Stimulated activated CD8-positive, alpha-beta memory T cell treated with anti-CD3 and anti-CD28 coated beads, Interleukin-12 subunit alpha, Interleukin-12 subunit beta, amount 100 ng/mL, for 24 hours (primary cell): Measurements from ENCODE around the gene SLC25A22.

Source experiments
- DNase-seq: peaks from one replicate; pipeline ENCODE4 v3.0.0-alpha.2; 2020; ENCODE audit errors: extremely low read depth

The SLC25A22 gene

DNA sequence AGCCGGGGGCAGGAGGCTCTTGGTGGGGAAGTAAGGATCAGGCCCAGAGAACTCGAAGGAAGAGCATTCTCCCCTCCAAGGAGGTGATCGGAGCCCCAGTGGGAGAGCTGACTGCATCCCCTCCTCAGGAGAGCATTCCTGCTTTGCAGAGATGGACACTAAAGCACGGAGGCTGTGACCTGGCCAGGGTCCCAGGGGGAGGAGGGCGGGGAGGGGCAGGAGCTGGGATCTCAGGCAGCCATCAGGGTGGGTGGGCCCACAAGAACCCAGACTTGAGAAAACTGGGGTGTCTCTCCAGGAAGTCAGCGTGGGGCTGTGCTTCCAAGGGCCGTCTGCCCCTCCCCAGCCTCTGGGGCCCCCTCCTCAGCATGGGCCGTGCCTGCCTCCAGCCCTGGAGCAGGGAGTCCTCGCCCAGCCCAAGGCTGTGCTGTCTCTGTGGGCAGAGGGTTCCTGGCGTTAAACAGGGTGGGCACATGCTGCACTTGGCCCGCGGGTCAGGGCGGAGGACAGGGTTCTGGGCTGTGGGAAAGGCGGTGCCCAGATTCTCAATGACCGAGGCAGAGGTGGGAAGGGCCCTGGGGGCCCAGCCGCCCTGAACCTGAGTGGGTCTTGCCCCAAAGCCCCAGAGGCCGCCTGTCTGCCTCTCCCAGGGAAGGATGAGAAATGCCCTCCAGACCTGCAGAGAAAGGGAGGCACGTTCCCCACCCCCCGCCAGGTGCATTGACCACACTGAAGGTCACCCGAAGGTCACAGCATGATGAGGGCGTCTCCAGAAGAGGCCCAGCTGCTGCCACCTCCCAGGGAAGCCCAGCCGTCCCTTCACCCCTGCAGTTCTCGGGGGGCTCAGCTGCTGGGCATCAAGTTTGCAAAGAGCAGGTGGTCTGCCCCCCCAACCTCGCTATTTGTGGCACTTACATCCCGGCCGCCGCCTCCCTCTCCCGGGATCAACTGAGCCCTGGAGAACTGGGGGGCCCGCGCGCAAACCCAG is 8.8 kb downstream of the SLC25A22 start:
- no peak for DNase-seq

DNA sequence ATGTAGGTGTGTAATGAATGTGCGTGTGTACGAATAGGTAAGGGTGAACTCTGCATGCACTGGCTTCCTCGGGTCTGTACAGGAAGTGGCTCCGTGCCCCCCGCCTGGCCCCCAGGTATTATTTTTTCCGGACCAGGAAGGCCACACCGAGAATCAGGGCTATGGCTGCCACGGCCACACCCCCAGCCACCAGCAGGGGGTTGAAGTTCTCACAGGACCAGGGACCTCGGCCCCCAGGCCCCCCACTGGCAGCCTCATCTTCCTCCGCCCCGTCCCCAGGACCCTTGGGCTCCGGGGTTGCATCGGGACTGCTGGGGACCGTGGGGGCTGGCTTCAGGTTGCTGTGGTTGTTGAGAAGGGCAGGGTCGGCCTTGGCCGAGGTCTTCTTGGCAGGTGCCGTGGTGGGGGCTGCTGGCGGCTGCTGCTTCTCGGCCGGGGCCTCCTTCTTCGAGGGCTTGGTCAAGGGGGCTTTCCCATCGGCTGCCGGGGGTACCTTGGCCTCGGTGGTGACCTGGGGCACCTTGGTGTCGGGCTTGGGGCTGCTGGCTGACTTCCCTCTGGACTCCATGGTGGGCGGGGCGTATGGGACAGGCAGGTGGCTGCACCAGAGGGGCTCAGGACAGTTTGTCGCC is 10.0 kb downstream of the SLC25A22 start:
- DNase-seq = no peak

GRCh38 chr11:787084-787675 is 10.9 kb downstream of the SLC25A22 start:
- DNase-seq = no peak

- no peak for DNase-seq
Observed at GRCh38 chr11:786235-787083, 11.6 kb downstream of the SLC25A22 start.

GRCh38 chr11:783581-784015 is 14.5 kb downstream of the SLC25A22 start:
- DNase-seq = no peak

DNA sequence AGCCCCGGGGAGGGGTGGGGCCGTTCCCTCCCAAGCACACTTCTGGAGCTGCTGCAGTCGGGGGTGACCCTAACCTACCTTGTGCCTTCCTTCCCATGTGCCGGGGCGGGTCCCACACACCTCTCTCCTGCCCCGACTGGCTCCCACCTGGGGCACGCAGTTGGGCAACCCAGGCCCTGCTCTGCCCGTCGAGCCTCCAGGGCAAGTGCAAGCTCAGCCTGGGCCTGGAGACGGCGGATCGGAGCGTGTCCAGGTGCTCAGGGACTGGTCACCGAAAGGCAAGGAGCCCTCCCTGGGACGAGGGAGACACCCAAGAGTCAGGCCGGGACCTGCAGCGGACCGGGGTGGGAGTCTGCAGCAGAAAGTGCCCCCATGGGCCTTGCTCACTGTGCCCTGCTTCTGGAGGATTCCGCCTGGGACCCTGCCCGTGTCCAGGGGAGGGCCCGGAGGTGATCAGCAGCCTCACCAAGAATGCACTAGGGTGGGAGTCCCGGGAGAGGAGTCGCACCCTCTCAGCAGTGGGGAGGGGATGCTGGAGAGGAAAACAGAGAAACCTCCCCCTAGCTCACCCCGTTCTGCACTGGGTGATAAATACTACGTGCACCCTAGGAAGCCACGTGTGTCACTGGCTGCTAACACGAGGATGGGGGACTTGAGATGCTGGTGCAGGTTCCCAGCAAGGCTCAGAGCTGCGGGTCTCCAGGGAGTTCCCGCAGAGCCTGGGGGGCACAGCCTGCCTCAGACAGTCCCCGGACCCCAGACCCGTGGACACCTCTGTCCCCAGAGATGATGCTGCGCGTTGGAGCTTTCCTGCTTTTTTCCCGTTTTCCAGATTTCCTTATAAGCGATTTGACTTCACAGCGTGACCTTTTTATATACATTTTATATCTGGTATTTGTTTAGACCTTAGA is 15.6 kb downstream of the SLC25A22 start:
- no peak for DNase-seq

DNA sequence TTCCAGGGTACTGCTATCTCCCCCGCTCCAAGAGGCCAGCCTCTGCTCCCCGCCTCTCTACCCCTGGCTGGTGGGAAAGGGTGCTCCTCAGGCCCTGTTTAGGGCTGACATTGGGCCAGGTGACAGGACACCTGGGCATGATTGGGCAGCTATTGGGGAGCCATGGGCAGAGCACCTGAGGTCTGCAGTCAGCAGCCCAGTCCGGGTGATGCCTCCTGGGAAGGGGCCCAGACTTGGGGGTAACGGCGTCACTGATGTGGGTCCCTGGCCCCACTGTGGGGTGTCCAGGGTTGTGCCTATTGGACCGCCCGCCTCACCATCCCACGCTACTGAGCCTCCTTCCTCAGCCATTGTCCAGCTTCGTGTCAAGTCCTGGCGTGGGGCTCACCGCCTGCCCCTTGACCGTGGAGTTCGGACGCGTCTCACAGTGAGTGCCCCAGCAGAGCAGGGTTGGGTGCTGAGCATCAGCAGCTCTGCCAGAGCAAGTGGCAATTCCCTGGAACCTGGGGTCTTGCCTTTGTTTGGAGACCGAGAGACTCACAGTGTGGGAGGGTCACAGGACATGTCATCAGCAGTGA is 18.0 kb downstream of the SLC25A22 start:
- DNase-seq = no peak

DNA sequence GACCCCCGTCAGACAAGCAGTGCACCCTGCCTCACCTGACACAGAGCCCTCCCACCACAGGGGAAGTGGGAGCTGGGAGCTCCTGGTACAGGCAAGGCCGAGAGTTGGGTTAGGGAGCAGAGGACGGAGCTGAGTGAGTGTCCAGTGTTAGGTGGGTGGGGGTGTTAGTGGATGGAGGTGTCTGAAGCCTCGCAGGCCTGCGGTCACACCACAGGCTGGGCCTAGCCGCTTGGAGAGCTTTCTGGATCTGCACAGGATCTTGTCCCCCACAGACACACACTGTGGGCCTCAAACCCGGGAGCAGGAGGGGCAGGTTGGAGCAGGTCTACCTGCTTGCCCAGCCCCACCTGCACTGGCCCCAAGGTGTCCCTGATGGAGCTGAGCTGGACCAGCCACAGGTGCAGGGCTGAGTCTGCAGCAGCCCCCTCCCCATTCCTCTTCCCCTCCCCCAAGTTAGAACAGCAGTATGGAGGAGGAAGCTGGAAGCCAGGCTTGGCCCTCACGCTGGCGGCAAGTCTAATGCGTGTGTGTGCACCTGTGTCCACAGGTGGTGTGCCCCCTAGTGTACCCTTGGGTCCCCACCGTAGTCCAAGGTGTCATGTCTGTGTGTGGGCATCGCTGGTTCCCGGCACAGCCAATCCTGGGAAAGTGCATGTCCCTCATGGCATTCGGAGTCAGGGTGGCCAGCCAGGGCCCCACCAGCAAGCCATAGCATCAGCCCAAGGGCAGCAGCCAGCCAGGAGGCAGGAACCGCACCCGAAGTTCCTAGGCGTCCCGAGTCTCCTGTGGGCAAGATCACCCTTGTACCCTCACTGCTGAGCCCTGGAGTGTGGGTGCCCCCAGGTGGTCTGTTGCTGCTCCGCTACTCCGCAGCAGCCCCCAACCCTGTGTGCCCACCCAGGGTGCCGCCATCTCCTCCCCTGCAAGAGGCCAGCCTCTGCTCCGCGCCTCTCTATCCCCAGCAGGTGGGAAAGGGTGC is 18.8 kb downstream of the SLC25A22 start:
- DNase-seq = no peak

GRCh38 chr11:777288-778255 is 20.5 kb downstream of the SLC25A22 start, which contains the start of gene GATD1:
TSS of gene GATD1 (minus strand) at chr11:777487. CDS start at chr11:777462, 25 bp downstream.
- peak; percentile 89 for DNase-seq

GRCh38 chr11:776561-777287 is 21.4 kb downstream of the SLC25A22 start:
- DNase-seq = no peak

GRCh38 chr11:776263-776560 is 21.9 kb downstream of the SLC25A22 start:
- DNase-seq = no peak

GRCh38 chr11:774873-775592 is 23.0 kb downstream of the SLC25A22 start:
- no peak for DNase-seq

- DNase-seq = no peak
Observed at GRCh38 chr11:773830-774229, 24.3 kb downstream of the SLC25A22 start.

- no peak for DNase-seq
Observed at GRCh38 chr11:773425-773824, 24.7 kb downstream of the SLC25A22 start.

GRCh38 chr11:772429-773390 is 25.4 kb downstream of the SLC25A22 start:
- DNase-seq = no peak
